Measurements from ENCODE around the gene LAMA1.

LAMA1 gene

GRCh38 chr18:7048081-7048480 is 69.5 kb downstream of the LAMA1 start:
- DNase-seq: no peak

DNA sequence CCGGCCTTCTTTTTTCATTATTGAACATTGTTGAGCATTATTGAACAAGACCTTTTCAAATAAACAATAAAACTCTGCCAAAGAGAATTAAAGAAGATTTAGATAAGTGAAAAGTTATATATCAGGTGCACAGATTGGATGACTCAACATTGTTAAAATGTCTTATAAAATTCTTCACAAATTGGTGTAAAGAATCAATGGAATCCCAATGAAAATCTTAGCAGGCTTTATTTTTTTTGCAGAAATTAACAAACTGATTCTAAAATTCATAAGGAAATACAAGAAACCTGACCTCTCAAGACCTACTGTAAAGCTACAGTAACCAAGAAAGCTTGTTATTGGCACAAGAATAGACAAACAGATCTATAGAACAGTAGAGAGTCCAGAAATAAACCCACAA is 70.3 kb downstream of the LAMA1 start:
- no peak for DNase-seq

DNA sequence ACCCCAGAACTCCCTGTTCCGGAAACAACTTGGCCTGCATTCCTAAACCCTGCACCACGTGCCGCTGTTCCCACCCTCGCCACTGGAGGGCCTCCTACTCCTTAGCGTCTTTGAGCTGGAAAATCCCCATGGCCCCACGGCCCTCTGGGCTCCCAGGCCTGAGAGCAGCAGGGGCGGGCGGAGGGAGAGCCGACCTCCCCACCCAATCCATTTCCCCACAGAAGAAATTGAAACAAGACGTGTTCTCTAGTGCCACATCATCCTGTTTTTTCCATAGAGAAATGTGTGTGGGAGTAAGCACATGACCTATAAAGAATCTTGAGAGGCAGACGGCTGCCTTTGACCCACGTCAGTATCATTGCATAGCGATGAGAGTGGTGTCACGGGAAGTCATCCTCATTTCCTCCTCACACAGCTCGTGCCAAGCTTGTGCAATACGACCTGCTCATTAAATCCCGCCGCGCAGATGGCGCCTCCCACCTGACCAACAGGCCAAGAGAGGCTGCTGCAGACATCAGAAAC is 79.2 kb downstream of the LAMA1 start:
- DNase-seq: peak; percentile 99

DNA sequence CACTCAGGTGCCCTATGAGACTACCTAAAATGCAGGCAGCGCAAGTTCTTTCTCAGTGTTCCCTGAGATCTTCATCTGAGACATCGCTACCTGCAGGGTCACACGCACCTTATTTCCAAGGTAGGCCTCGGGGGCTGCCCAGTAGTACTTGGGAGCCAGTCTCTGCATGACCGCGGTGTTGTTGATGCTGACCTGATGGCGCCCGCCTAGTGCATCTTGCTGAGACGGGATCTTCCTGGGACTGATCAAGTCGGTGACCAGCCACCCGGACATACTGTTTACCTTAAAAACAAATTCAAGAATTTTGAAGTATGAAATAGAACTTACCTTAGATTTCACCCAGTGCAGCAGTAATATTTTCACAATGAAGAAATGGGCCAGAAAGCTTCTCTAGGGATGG is 80.1 kb downstream of the LAMA1 start:
- no peak for DNase-seq

DNA sequence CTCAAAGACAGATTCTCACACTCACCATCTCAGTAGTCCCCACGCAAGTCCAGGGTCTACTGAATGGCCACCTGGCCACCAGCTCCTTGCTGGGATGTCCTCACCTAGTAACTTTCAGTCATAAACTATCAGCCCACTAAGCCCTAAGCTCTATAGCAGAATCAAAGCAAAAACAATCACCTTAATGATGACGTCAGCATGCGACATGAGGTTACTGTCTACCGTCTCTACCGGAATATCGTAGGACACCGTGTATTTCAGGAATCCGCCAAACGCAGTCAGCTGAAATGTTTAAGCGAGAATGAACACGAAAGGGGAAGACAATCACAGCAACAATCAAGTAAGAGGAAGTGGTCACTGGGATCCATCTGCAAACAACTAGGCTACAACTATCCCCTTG is 81.8 kb downstream of the LAMA1 start:
- no peak for DNase-seq

DNA sequence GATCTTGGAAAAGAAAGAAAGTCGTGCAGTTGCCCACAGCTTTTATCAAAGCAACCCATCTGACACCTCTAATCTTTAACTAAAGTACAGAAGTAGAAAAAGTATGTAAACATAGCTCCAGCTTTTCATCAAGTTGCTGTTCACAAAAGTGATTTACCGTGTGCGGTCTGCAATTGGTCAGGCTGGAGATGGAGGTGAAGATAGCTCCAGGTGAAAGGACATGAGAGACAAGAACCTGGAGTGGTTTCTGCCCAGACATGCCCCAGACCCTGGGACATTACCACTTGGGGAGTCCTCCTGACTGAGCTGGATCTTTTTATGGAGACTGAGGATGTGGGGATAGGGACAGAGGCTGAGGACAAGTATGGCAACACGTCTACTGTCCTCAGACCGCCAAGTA is 82.7 kb downstream of the LAMA1 start:
- DNase-seq: no peak

- DNase-seq: no peak
Observed at GRCh38 chr18:7032537-7032936, 85.1 kb downstream of the LAMA1 start.

- DNase-seq: no peak
Observed at GRCh38 chr18:7028625-7029024, 89.0 kb downstream of the LAMA1 start.

- DNase-seq: no peak
Observed at GRCh38 chr18:7025194-7025593, 92.4 kb downstream of the LAMA1 start.

DNA sequence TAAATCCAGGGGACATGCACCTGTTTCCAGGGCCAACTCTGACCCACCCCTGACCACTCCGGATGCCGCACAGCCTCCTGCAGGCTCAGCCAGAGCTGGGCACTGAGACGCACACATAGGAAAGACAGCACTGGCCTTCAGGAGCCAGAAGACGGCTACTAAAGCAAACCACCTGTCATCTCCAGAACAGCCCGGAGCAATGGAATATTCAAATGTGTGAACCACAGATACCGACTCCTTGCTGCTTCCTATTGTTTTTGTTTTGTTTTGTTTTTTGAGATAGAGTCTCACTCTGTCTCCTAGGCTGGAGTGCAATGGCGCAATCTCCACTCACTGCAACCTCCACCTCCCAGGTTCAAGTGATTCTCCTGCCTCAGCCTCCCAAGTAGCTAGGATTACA is 94.0 kb downstream of the LAMA1 start:
- DNase-seq: no peak

- DNase-seq: no peak
Observed at GRCh38 chr18:7023063-7023580, 94.5 kb downstream of the LAMA1 start.

DNA sequence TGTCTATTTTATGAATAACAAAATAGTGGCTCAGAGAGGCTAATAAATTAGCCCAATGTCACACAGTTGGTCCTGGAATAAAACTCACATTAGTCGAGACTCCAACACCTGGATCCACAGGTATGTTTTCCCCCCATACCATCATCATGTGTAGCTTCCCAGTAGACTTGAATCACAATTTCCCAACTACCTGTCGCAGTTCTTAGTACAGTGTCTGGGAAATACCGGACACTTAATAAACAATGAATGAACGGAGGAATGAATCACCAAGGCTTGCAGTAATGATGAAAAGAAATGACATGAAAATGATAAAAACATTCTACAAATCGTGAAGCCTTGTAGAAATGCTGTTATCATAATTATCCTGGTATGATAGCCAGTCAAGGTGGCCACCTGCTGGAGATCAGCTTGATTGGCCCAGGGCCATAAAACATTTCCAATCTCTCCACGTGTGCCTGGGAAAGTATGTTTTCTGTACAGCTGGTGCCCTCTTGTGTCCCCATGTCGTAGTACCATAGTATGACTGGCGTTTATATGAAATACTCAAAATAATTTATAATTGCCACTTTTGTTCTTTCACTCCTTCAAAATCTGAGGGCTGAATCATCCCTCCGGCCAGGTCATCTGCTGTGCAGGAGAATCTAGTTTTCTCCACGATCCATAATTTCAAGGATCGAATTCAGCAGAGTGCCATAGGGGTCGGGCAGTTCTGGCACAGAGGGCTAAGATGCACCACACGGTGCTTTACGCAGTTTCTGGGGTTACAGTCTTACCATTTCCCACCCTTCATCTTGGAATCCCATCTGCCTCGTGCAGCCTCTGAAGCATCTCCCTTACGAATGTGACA is 95.4 kb downstream of the LAMA1 start:
- peak; percentile 31 for DNase-seq

- no peak for DNase-seq
Observed at GRCh38 chr18:7020995-7021777, 96.4 kb downstream of the LAMA1 start.

DNA sequence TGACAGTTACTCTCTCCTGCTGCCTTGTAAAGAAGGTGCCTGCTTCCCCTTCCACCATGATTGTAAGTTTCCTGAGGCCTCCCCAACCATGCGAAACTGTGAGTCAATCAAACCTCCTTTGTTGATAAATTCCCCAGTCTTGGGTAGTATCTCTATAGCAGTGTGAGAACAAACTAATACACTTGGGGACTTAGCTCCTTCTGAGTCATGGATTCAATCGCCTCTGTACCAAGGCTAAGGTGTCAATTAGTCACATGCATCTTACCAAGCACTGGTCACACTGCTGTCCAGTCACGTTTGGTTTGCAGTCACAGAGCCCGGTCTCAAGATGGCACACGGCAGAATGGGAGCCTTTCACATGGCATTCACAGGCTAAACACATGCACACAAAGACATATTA is 100.6 kb downstream of the LAMA1 start:
- DNase-seq: no peak

GRCh38 chr18:7011142-7011541 is 106.5 kb downstream of the LAMA1 start:
- no peak for DNase-seq

DNA sequence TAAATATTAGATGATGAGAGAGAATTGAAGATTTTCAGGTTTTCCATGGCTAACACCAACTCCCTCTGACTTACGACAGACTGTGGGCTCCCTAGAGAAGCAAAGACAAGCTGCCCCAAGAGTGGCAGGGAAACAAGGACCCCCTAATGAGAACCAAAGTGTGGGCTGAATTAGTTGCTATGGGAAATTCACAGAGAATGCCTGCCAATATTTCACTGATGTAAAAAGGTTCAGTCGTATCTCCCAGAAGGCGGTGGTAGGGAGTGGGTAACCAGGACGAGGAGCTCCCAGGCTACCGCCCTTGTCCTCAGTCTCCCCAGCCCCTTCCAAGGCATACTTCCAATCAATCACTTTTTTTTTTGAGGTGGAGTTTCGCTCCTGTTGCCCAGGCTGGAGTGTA is 113.6 kb downstream of the LAMA1 start:
- no peak for DNase-seq

GRCh38 chr18:7002107-7002506 is 115.5 kb downstream of the LAMA1 start:
- DNase-seq: no peak

DNA sequence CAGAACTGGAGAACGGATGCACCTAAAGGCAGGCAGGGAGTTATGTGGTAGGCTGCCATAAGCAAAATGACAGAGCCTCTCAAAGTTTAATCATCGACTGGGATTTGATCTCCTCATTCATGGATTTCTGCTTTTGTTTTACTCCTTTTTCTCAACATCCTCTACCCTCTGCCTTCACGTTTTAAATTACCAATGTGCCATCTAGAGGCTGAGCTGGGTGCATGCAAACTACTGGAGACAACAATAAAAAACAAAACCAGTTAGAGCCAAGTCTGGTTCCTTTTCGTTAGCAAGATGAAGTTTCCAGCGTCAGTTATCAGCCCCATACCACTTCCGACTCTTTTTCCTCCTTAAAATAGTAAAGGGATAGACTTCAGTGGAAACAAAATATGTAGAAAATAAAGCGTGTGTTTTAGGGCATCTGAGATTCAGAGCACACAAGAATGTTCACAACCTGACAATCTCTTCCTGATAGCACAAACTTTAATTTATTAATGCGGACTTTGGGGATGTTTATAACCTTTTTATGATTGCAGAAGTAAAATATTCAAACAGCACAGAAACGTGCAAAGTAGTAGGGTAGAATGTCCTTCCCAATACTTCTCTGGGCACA is 117.0 kb downstream of the LAMA1 start:
- DNase-seq: no peak

DNA sequence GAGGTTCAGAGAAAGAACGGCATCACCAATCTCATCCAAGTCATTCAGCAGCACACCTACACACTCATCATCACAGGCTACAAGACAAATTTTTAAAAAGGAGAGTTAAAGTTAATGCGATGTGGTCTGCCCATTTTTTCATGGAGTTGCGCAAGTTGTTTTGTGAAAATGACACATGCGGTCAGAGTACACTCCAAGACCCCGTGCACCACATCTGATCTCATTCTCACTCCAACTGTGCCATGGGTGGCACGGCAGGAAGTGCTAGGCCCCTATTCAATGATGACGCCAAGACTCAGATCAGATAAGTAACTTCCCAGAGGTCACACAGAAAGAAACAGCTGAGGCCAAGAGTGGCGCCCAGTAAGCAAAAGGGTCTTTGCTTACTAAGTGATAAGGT is 119.8 kb downstream of the LAMA1 start:
- DNase-seq: no peak

DNA sequence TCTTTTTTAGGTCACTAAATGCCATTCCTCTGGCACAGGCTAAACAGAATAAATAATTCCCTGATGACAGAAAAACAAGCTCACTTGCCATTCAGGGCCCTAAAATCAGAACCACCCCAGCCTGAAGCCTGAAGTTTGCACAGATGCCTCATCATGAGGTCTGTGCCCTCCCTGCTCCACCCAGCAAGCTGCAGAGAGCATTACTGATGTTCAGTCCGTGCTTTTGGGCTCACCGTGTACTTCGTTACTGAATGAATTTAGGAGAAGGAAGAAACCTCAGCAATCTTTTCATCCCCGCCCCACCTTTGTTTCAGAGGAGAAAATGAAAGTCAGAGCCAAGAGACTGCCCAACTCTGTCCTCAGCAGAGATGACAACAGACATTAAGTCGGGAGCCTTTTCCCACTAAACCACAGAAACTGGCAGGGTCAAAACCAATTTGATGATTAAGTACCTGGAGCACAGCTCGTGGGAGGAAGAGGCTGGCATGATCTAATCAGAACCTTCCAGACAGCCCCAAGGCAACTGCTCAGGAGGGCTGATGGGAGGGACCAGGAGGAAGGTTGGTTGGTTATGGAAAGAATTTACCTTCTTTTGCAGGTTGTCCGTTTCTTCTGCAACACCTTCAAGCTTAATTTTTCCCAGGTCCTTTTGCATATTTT is 122.7 kb downstream of the LAMA1 start:
- peak; percentile 76 for DNase-seq

GRCh38 chr18:6994056-6994770 is 123.4 kb downstream of the LAMA1 start:
- DNase-seq: no peak

GRCh38 chr18:6992761-6993160 is 124.8 kb downstream of the LAMA1 start:
- DNase-seq: no peak

All from NCI-H226 (cell line).